Measurements from ENCODE around the gene CAMSAP2. TPM values are rescaled to one million over a fixed set of nuclear protein-coding genes. Genes with fewer than 3 reads are reported as not detected.

Gene CAMSAP2
- total and polyA plus RNA-seq, 8 donors, result 32.2 to 55.0 (median 48.8) TPM

GRCh38 chr1:200893411-200893901, 154.8 kb downstream of the CAMSAP2 start:
- ATAC-seq (peak; percentile 7), DNase-seq (peak in 1 of 4 donors; percentile 51)
- H3K9me3 ChIP-seq, result no peaks in the 10 kb centered on the region
- H3K36me3 ChIP-seq, result no peaks in the 10 kb centered on the region
- TF ChIP-seq CTCF (IDR thresholded peaks at IDR 0.05), result no peak
- no peak overlapping the region for H3K27ac ChIP-seq
- intact Hi-C loops (cut with DNase I), result no loop called here
- peaks cover 11 to 25% of the 10 kb centered on the region in 2 donors for H3K4me1 ChIP-seq
- H3K27me3 ChIP-seq, result peaks cover 0 to 31% of the 10 kb centered on the region in 2 donors
- no peak overlapping the region for H3K4me3 ChIP-seq

GRCh38 chr1:200894712-200895442, 156.2 kb downstream of the CAMSAP2 start, which contains the start of gene INAVA:
TSS of gene INAVA (plus strand) at chr1:200894900. CDS start at chr1:200898401, 3,501 bp downstream.
- peak; percentile 60 for ATAC-seq

DNA sequence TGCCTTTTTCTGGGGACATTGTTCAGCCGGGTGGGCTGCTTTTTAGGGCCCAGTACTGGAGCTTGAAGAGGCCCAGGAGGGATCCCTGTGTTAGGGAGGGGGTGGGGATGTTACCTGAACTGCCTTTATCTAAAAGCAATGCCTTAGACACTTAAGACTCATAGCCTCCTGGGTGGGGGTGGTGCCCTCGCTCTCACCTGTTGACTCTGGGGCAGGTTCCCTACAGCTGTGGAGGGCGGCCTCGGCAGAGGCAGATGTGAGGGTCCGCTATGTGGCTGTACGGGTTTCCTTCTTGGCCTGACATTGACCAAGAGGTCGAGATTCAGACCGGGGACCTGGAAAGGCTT, 156.7 kb downstream of the CAMSAP2 start:
- peaks cover 10 to 23% of the 10 kb centered on the region in 2 donors for H3K4me1 ChIP-seq
- no peak for DNase-seq
- peak overlapping the region; percentile 13 to 70 for H3K27ac ChIP-seq
- intact Hi-C loops (cut with DNase I), result no loop called here
- no peaks in the 10 kb centered on the region for H3K36me3 ChIP-seq
- peak overlapping the region; percentile 27 to 32 for H3K4me3 ChIP-seq
- H3K9me3 ChIP-seq, result no peaks in the 10 kb centered on the region
- TF ChIP-seq CTCF (IDR thresholded peaks at IDR 0.05), result no peak
- peak; percentile 56 for ATAC-seq
- peaks cover 0 to 22% of the 10 kb centered on the region in 2 donors for H3K27me3 ChIP-seq

More at GRCh38 chr1:200894712-200895442, 156.2 kb downstream of the CAMSAP2 start, which contains the start of gene INAVA:
- H3K9me3 ChIP-seq, result no peaks in the 10 kb centered on the region
- peaks cover 0 to 25% of the 10 kb centered on the region in 2 donors for H3K27me3 ChIP-seq
- intact Hi-C loops (cut with DNase I), result no loop called here
- H3K4me1 ChIP-seq, result peaks cover 11 to 25% of the 10 kb centered on the region in 2 donors
- no peak for TF ChIP-seq CTCF (IDR thresholded peaks at IDR 0.05)
- H3K27ac ChIP-seq, result peak within 1 kb of the TSS; percentile 13 to 70
- peak in 3 of 4 donors; percentile 51 to 82 (median 60) for DNase-seq
- peak within 1 kb of the TSS; percentile 27 to 32 for H3K4me3 ChIP-seq
- no peaks in the 10 kb centered on the region for H3K36me3 ChIP-seq

GRCh38 chr1:200895801-200896530, 157.3 kb downstream of the CAMSAP2 start:
- DNase-seq (no peak), ATAC-seq (peak; percentile 13)
- TF ChIP-seq CTCF (IDR thresholded peaks at IDR 0.05), result no peak
- intact Hi-C loops (cut with DNase I), result no loop called here
- Histone ChIP-seq H3K36me3 (peaks cover 0 to 2% of the 10 kb centered on the region in 2 donors), H3K9me3 (no peaks in the 10 kb centered on the region), H3K4me1 (peaks cover 6 to 18% of the 10 kb centered on the region in 2 donors), H3K27ac (peak overlapping the region in 1 of 2 donors; percentile 70), H3K27me3 (peaks cover 0 to 16% of the 10 kb centered on the region in 2 donors), H3K4me3 (peak overlapping the region; percentile 27 to 32)
